Left colon (tissue), 2 donors: ENCODE data around the gene SLC25A1. TPM values are rescaled to one million over a fixed set of nuclear protein-coding genes. Genes with fewer than 3 reads are reported as not detected.
"Not testable (repeated sequence)": the region's sequence is repeated elsewhere in the genome, so short reads cannot be mapped to it uniquely, and the experiment has no call there.

Experiments
- ATAC-seq: fragments of 200-7000 bp; cut with Tn5 transposase; one replicate; pipeline ENCODE4 v1.9.1; 2020; ENCODE audit warnings: mild to moderate bottlenecking, moderate library complexity
- DNase-seq, 2 donors: peaks; one replicate each; pipeline ENCODE4 v3.0.0-alpha.2; 2020
- intact Hi-C, 2 donors: fragments of 100-400 bp; cut with DNase I in 1 of 2; cut with micrococcal nuclease in 1 of 2; formaldehyde crosslinking; loops; one replicate each; pipeline versions ENCODE4 v1.11.2 to v1.14.0; 2022; cut with DNase I, micrococcal nuclease
- total RNA-seq, 2 donors: library from RNA; stranded (reverse); fragmentation: NEBNext Ultra II Directional; extraction: Animal tissue kit (Norgen Biotek cat#: 25700); gene quantifications; one replicate each; pipeline ENCODE4 v1.2.1, GENCODE V29; 2021
- donor health status: DM: no; HTN: no; CAD: no.
- donor health status: DM: yes; HTN: yes; CAD: no.

The SLC25A1 gene
- total RNA-seq, 2 donors from 2014 or later: 137 to 194 TPM

- DNase-seq: no peak
- ATAC-seq: no peak
- intact Hi-C loops: no loop called here
Observed at GRCh38 chr22:19208287-19208847, 29.8 kb upstream of the SLC25A1 start.

DNA sequence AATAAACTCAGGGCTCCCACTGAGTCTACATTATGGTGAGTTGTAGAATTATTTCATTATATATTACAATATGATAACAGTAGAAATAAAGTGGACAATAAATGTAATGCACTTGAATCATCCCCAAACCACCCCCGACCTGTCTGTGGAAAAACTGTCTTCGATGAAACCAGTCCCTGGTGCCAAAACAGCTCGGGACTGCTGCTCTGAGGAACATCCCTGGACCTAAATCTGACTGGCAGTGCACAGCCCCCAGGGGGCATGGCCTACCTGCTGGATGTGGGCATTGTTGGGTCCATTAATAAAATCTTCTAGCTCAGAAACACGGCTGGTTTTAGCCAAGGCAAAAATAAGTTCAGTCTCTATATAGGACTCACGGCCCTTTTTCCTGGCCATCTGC is 29.3 kb upstream of the SLC25A1 start:
- ATAC-seq: no peak
- intact Hi-C loops: no loop called here
- DNase-seq: no peak

GRCh38 chr22:19207401-19207808 is 28.9 kb upstream of the SLC25A1 start:
- ATAC-seq: no peak
- intact Hi-C loops: no loop called here
- DNase-seq: no peak

DNA sequence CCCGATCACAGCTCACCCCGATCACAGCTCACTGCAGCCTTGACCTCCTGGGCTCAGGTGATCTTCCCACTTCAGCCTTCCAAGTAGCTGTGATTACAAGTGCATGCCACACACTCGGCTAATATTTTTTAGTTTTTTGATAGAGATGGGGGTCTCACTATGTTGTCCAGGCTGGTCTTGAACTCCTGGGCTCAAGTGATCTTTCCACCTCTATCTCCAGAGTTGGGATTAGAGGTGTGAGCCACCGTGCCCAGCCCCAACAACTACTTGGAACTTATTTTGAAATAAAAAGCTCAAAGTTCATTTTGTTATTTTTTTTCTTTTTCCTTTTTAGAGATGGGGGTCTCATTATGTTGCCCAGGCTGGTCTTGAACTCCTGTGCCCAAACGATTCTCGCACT is 27.8 kb upstream of the SLC25A1 start:
- intact Hi-C loops: no loop called here
- ATAC-seq (no peak), DNase-seq (no peak)

DNA sequence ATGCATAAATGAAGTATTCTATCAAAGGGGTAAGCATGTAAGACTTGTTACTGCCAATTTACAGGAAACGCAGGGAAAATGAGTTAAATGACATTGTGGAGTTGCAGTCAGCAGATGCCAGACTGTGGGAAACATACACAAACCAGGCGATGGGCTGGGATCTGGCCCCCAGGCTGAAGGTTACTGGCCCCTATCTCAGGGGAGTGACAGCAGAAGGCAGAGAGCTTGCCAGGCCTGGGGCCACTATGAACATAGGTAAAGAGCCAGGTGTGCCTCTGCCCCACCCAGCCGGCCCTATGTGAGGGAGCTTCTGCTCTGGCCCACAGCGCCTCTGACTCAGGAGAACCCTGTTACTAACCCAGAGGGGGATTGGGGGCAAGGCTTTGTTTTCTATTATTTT is 26.1 kb upstream of the SLC25A1 start:
- intact Hi-C loops: no loop called here
- ATAC-seq (peak; percentile 78), DNase-seq (peak in 1 of 2 donors; percentile 32)

DNA sequence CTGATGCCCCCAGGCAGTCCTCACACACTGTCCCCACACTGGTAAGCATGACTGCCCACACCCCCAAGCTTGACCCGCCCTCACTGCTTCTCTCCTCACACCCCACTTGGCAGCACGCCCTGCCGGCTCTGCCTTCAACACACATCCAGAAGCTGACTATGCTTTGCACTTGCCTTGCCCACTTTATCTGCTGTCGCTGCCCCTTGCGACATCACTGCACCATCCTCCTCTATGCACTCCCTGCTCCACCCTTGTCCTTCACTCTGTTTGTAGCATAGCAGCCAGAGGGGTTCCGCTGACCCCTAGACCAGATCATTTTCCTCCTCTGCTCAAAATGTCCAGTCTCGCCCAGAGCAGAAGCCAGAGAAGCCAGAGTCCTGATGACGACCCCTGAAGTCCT is 25.3 kb upstream of the SLC25A1 start:
- ATAC-seq (peak; percentile 17), DNase-seq (no peak)
- intact Hi-C loops: no loop called here

DNA sequence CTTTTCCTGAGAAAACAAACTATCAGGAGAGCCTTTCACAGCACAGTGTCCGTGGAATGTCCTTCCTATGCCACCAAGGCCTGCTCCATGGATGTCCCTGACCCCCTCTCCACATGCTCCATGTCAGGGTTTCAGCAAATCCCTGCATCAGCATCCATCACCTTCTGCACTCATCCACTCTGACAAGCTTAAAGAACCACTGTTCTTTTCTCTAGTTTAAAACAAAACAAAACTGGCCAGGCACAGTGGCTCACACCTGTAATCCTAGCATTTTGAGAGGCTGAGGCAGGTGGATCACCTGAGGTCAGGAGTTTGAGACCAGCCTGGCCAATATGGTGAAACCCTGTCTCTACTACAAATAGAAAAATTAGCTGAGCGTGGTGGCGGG is 24.3 kb upstream of the SLC25A1 start:
- DNase-seq, ATAC-seq, intact Hi-C loops: not testable (repeated sequence)

DNA sequence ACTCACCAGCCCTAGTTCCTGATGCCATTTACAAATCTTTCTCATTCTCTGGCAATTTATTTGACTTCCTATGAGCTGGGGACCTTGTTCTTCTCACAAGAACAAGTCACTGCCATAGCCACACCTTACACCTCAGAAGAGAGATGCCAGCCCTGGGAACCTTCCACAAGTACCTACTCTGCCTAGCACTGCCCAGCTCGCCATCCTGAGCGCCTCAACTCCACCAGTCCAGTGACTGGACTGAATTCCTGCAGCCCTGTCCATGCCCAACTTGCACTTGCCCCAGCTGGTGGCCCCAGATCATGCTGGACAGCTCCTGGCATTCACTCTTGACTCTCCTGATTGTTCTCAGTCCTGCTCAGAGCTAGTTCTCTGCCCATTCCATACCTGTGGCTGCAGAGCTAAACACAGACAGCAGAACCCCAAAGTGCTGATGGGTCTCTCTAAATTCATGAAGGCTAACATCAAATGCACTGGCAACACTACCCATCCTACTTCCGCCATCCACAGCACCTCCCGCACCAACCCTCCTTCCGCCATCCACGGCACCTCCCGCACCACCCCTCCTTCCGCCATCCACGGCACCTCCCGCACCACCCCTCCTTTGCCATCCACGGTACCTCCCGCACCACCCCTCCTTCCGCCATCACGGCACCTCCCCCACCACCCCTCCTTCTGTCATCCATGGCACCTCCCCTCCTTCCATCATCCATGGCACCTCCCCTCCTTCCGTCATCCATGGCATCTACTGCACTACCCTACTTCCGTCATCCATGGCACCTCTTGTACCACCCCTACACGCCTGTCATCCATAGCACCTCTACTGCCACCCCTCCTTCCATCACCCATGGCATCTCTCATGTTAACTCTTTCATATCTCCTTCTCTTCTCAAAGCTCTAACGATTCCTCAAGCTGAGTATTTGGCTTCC is 23.6 kb upstream of the SLC25A1 start:
- intact Hi-C loops: no loop called here
- ATAC-seq (no peak), DNase-seq (no peak)

GRCh38 chr22:19201130-19201868 is 22.8 kb upstream of the SLC25A1 start:
- intact Hi-C loops: no loop called here
- no peak for ATAC-seq
- no peak for DNase-seq

GRCh38 chr22:19199479-19199878 is 20.9 kb upstream of the SLC25A1 start:
- DNase-seq: no peak
- intact Hi-C loops: no loop called here
- no peak for ATAC-seq

- ATAC-seq: no peak
- intact Hi-C loops: no loop called here
- no peak for DNase-seq
Observed at GRCh38 chr22:19197997-19198865, 19.7 kb upstream of the SLC25A1 start.

- DNase-seq: no peak
- intact Hi-C loops: no loop called here
Observed at GRCh38 chr22:19196841-19197612, 18.5 kb upstream of the SLC25A1 start.

DNA sequence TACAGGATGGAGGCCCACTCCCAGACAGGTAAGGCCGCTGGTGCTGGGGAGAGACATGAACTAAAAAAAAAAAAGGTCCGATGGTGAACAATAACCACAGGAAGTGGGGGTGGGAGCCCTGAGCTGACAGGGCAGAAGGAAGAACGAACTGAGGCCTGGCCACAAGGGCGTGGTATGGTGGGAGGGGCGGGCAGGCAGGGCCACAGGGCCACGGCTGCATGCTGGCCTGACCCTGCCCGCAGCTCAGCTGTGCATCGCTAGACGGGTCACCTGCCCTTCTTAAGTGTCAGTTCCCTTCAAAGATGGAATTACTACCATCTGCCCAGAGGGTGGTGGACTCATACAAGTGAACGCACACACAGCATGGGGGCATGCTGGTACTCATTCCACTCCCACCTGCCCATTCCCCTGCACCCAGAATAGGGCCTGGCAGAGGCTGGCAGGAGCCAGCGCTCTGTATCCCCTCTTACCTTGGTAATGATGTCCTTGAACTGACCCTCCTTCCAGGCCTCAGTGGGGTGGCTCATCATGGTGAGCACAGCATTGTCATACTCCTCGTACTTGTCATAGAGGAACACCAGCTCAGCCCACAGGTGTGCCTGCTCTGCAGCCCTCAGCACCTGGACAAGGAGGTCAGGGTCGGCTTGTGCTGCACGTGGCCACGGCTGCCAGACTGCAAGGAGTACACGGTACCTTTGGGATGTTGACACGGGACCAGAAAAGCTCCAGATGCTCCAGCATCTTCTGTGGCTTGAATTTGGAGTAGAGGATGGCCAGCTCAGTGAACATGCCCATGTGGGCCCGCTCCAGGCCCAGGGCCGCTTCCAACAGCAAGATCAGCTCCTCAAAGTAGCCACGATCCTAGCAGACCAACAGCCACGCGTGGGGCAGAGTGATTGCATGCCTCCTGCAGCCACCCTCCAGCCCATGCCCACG is 17.5 kb upstream of the SLC25A1 start:
- no peak for ATAC-seq
- intact Hi-C loops: no loop called here
- no peak for DNase-seq

More at GRCh38 chr22:19196841-19197612, 18.5 kb upstream of the SLC25A1 start:
- no peak for ATAC-seq

GRCh38 chr22:19194766-19195536 is 16.4 kb upstream of the SLC25A1 start:
- intact Hi-C loops: no loop called here
- DNase-seq (no peak), ATAC-seq (no peak)

GRCh38 chr22:19193879-19194278 is 15.3 kb upstream of the SLC25A1 start:
- DNase-seq (no peak), ATAC-seq (no peak)
- intact Hi-C loops: no loop called here
